Spinal cord (tissue), 10 donors: ENCODE measurements around the gene OPN1MW. TPM values are rescaled to one million over a fixed set of nuclear protein-coding genes. Genes with fewer than 3 reads are reported as not detected.
"Not testable (repeated sequence)": the region's sequence is repeated elsewhere in the genome, so short reads cannot be mapped to it uniquely, and the experiment has no call there.

Source experiments
- DNase-seq, 6 donors: peaks; one replicate each; pipeline versions ENCODE4 v3.0.0 to v3.0.0-alpha.2; 2013 to 2015; ENCODE audit warnings: low spot score in 6 of 6, low read depth in 4 of 6
- H3K27ac ChIP-seq: one replicate; pipeline ENCODE4 v1.5.1; 2013; ENCODE audit warnings: low read depth, low read length, control low read depth
- H3K27me3 ChIP-seq: one replicate; pipeline ENCODE4 v1.6.1; 2013; ENCODE audit warnings: low read length; ENCODE audit not compliant: control insufficient read depth, insufficient read depth
- H3K36me3 ChIP-seq: one replicate; pipeline ENCODE4 v1.6.1; 2013; ENCODE audit warnings: low read length; ENCODE audit not compliant: control insufficient read depth, insufficient read depth
- H3K4me1 ChIP-seq: one replicate; pipeline ENCODE4 v1.6.1; 2013; ENCODE audit warnings: low read length; ENCODE audit not compliant: control insufficient read depth, insufficient read depth
- H3K4me3 ChIP-seq: one replicate; pipeline ENCODE4 v1.5.1; 2013; ENCODE audit warnings: low read depth, low read length, control low read depth
- H3K9me3 ChIP-seq: one replicate; pipeline ENCODE4 v1.6.1; 2013; ENCODE audit warnings: low read length; ENCODE audit not compliant: control insufficient read depth, insufficient read depth
- WGBS: methylation state at CpG from one replicate; pipeline ENCODE4 v1.1.5; 2013; ENCODE audit warnings: missing lambda C conversion rate; ENCODE audit not compliant: insufficient coverage; 5-methylcytosine and 5-hydroxymethylcytosine counted together
- long read RNA-seq, 4 donors: transcript quantifications; one replicate each; lab custom pipeline, GENCODE V29; 2026
- polyA plus RNA-seq, 2 donors: library from polyadenylated mRNA; unstranded; fragments of 120-200 nt; gene quantifications; one replicate each; pipeline ENCODE4 v1.2.1, GENCODE V29; 2013; ENCODE audit not compliant: insufficient read length in 2 of 2
- total RNA-seq, 2 donors: library from RNA; depleted of rRNA in 1 of 2; stranded (reverse); fragments of 120-200 nt in 1 of 2; fragments of >200 nt in 1 of 2; gene quantifications; one replicate each; pipeline versions ENCODE4 v1.2.3 to v1.2.4, GENCODE V29; 2013 to 2014
- donor health status: healthy.

OPN1MW gene
- total RNA-seq (not detected), polyA plus RNA-seq (not detected)
- long read RNA-seq, donor 1: 0 reads
- long read RNA-seq, donor 2: 0 reads
- long read RNA-seq, donor 3: 0 reads
- long read RNA-seq, donor 4: 0 reads

DNA sequence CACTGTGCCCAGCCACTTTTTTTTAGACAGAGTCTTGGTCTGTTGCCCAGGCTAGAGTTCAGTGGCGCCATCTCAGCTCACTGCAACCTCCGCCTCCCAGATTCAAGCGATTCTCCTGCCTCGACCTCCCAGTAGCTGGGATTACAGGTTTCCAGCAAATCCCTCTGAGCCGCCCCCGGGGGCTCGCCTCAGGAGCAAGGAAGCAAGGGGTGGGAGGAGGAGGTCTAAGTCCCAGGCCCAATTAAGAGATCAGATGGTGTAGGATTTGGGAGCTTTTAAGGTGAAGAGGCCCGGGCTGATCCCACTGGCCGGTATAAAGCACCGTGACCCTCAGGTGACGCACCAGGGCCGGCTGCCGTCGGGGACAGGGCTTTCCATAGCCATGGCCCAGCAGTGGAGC is at the start of gene OPN1MW:
Gene OPN1MW (plus strand): TSS at position 301 of the 400 bp plus-strand sequence. CDS start 82 bp downstream, at position 383.
- not testable (repeated sequence) for DNase-seq, H3K4me3 ChIP-seq, H3K9me3 ChIP-seq, H3K27ac ChIP-seq, H3K4me1 ChIP-seq, H3K27me3 ChIP-seq, H3K36me3 ChIP-seq
- no CpG with 5 or more reads among the region's 14 CpGs for WGBS

DNA sequence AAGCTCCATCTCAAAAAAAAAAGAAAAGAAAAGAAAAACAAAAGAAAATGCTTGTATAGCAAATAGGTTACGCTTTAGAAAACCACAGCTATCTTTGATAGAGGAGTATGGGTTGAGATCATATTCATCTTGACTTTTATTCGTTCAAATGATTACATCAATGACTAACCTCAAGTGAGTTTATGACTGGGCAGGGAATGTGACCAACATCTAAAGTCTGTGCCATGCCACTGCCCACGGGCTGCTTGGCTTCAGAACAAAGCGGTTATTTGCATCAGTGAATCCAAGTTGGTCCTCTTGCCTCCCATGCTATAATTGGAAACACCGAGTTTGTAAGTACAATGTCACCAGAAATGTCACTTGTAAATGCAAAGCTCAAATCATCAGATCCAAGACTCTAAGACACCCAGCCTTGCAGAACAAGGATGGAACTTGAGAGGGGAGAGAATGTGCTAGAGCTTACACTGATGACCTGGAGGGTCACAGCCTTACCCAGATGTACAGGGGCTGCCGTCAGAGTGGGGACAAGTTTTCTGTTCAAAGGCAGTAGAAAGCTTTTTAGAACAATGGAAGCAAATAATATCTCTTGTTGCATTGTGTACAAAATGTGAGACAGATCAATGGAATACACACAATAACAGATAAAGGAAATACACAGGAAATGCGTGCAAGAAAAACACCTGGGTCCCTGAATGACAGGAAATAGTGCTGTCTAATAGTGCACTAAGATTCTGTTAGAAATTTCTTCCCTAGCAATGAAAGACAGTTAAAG is 46.8 kb upstream of the OPN1MW start:
- H3K27ac ChIP-seq: no peak overlapping the region
- no peak overlapping the region for H3K4me3 ChIP-seq
- peaks cover 10% of the 10 kb centered on the region for H3K4me1 ChIP-seq
- no peaks in the 10 kb centered on the region for H3K27me3 ChIP-seq
- peaks cover 1% of the 10 kb centered on the region for H3K9me3 ChIP-seq
- H3K36me3 ChIP-seq: no peaks in the 10 kb centered on the region
- no peak for DNase-seq
- WGBS: 73% methylated on average over 4 of the region's 7 CpGs

DNA sequence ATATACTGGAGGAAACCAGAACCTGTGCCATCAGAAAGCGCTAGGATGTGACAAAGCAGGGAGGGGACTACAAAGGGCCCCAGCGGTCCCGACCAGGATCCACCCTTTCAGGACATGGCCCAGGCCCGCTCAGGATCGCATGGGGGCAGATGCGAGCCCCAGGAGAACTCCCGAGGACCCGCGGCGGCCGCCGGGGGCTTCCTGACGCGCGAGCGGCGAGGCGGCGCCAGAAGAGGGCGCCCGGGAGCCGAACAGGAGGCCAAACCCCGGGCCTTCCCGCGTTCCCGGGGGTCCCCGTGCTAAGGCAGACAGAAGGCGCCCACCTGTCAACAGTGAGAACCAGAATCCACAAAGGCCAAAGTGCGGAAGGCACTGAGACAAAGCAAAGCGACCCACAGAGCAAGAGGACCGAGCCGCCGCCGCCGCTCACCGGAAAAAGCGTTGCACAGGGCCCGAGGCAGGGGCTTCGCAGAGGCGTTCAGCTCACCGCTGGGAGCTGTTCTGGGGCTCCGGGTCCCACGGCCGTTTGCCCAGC is 45.7 kb upstream of the OPN1MW start:
- no peak overlapping the region for H3K27ac ChIP-seq
- no peaks in the 10 kb centered on the region for H3K27me3 ChIP-seq
- peak overlapping the region; percentile 22 for H3K4me3 ChIP-seq
- 16% methylated on average over 44 of the region's 44 CpGs for WGBS
- DNase-seq: peak in 5 of 6 donors; percentile 36 to 86 (median 48)
- H3K36me3 ChIP-seq: no peaks in the 10 kb centered on the region
- peaks cover 10% of the 10 kb centered on the region for H3K4me1 ChIP-seq
- peaks cover 1% of the 10 kb centered on the region for H3K9me3 ChIP-seq

- Histone ChIP-seq H3K27ac (no peak overlapping the region), H3K9me3 (peaks cover 1% of the 10 kb centered on the region), H3K4me3 (no peak overlapping the region), H3K27me3 (no peaks in the 10 kb centered on the region), H3K4me1 (peaks cover 13% of the 10 kb centered on the region), H3K36me3 (no peaks in the 10 kb centered on the region)
- 84% methylated on average over 10 of the region's 10 CpGs for WGBS
- DNase-seq: no peak
These were observed 43.5 kb upstream of the OPN1MW start for GRCh38 chrX:154138857-154139256.

DNA sequence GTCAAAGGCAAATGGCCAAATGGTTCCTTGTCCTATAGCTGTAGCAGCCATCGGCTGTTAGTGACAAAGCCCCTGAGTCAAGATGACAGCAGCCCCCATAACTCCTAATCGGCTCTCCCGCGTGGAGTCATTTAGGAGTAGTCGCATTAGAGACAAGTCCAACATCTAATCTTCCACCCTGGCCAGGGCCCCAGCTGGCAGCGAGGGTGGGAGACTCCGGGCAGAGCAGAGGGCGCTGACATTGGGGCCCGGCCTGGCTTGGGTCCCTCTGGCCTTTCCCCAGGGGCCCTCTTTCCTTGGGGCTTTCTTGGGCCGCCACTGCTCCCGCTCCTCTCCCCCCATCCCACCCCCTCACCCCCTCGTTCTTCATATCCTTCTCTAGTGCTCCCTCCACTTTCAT is 42.2 kb upstream of the OPN1MW start:
- Histone ChIP-seq H3K4me3 (no peak overlapping the region), H3K9me3 (no peaks in the 10 kb centered on the region), H3K4me1 (peaks cover 13% of the 10 kb centered on the region), H3K27ac (no peak overlapping the region), H3K36me3 (no peaks in the 10 kb centered on the region), H3K27me3 (no peaks in the 10 kb centered on the region)
- 78% methylated on average over 11 of the region's 12 CpGs for WGBS
- DNase-seq: no peak

DNA sequence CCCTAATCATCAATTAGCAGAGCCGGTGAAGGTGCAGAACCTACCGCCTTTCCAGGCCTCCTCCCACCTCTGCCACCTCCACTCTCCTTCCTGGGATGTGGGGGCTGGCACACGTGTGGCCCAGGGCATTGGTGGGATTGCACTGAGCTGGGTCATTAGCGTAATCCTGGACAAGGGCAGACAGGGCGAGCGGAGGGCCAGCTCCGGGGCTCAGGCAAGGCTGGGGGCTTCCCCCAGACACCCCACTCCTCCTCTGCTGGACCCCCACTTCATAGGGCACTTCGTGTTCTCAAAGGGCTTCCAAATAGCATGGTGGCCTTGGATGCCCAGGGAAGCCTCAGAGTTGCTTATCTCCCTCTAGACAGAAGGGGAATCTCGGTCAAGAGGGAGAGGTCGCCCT is 41.7 kb upstream of the OPN1MW start:
- Histone ChIP-seq H3K27ac (no peak overlapping the region), H3K27me3 (no peaks in the 10 kb centered on the region), H3K9me3 (no peaks in the 10 kb centered on the region), H3K4me3 (no peak overlapping the region), H3K36me3 (no peaks in the 10 kb centered on the region), H3K4me1 (peaks cover 13% of the 10 kb centered on the region)
- no peak for DNase-seq
- 66% methylated on average over 10 of the region's 10 CpGs for WGBS

DNA sequence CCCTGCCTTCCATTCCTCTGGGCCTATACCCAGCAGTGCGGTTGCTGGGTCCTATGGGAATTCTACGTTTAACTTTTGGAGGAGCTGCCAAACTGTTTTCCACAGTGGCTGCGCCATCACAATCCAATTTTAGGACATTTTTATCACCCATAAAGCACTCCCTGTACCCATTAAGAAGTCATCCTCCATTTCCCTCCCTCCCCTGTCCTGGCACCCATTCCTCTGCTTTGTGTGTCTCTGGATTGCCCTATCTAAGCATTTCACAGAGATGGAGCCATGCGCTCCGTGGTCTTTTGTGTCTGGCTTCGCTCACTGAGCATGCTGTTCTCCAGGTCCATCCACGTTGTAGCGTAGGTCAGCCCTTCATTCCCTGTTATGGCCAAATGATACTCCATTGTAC is 40.0 kb upstream of the OPN1MW start:
- Histone ChIP-seq H3K9me3 (no peaks in the 10 kb centered on the region), H3K4me1 (peaks cover 6% of the 10 kb centered on the region), H3K36me3 (no peaks in the 10 kb centered on the region), H3K27me3 (no peaks in the 10 kb centered on the region), H3K27ac (no peak overlapping the region), H3K4me3 (no peak overlapping the region)
- DNase-seq: peak in 1 of 6 donors; percentile 3
- 91% methylated on average over 8 of the region's 8 CpGs for WGBS

GRCh38 chrX:154142950-154143745 is 39.2 kb upstream of the OPN1MW start:
- H3K27me3 ChIP-seq: no peaks in the 10 kb centered on the region
- no peak overlapping the region for H3K27ac ChIP-seq
- 82% methylated on average over 18 of the region's 23 CpGs for WGBS
- H3K36me3 ChIP-seq: no peaks in the 10 kb centered on the region
- H3K9me3 ChIP-seq: no peaks in the 10 kb centered on the region
- no peak overlapping the region for H3K4me3 ChIP-seq
- peaks cover 4% of the 10 kb centered on the region for H3K4me1 ChIP-seq
- no peak for DNase-seq

DNA sequence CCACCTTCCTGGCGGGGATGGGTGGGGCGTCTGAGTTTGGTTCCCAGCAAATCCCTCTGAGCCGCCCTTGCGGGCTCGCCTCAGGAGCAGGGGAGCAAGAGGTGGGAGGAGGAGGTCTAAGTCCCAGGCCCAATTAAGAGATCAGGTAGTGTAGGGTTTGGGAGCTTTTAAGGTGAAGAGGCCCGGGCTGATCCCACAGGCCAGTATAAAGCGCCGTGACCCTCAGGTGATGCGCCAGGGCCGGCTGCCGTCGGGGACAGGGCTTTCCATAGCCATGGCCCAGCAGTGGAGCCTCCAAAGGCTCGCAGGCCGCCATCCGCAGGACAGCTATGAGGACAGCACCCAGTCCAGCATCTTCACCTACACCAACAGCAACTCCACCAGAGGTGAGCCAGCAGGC is 38.4 kb upstream of the OPN1MW start, which contains the start of gene OPN1LW:
Gene OPN1LW (plus strand): TSS at position 234 of the 400 bp plus-strand sequence. CDS start 41 bp downstream, at position 275.
- not testable (repeated sequence) for H3K27ac ChIP-seq, H3K4me3 ChIP-seq, H3K9me3 ChIP-seq, DNase-seq, H3K36me3 ChIP-seq, H3K4me1 ChIP-seq, H3K27me3 ChIP-seq
- WGBS: 95% methylated on average over 5 of the region's 15 CpGs
